ENCODE data around the gene LRIT3.

- TF ChIP-seq PAXIP1 (CRISPR knock-in tag; conservative IDR thresholded peaks at IDR 0.05) (no peak), THAP11 (CRISPR knock-in tag; IDR thresholded peaks at IDR 0.05) (no peak), RAD21 (CRISPR knock-in tag; IDR thresholded peaks at IDR 0.05) (no peak), ZHX1 (CRISPR knock-in tag; IDR thresholded peaks at IDR 0.05; ENCODE audit: low read depth) (no peak), ZKSCAN8 (CRISPR knock-in tag; IDR thresholded peaks at IDR 0.05; ENCODE audit: borderline replicate concordance) (no peak), ZNF18 (CRISPR knock-in tag; IDR thresholded peaks at IDR 0.05; ENCODE audit: insufficient replicate concordance) (no peak), HDAC2 (CRISPR knock-in tag; IDR thresholded peaks at IDR 0.05) (no peak), POLR2AphosphoS5 (IDR thresholded peaks at IDR 0.05; ENCODE audit: low read depth, low read length) (no peak), E2F1 (CRISPR knock-in tag; IDR thresholded peaks at IDR 0.05) (no peak), ONECUT2 (CRISPR knock-in tag; IDR thresholded peaks at IDR 0.05) (no peak)
These were observed 27.3 kb upstream of the LRIT3 start for GRCh38 chr4:109820563-109820962.

All from HepG2 (cell line).